Heart left ventricle (tissue), 16 donors: Measurements from ENCODE around the gene ATP1A2. TPM values are rescaled to one million over a fixed set of nuclear protein-coding genes. Genes with fewer than 3 reads are reported as not detected.
A peak's percentile ranks its signal among the peaks of the same experiment; 100 is the strongest.
"Not testable (repeated sequence)": the region's sequence is repeated elsewhere in the genome, so short reads cannot be mapped to it uniquely, and the experiment has no call there.

Experiments
- ATAC-seq, 4 donors: fragments of 200-7000 bp; cut with Tn5 transposase; one replicate each; pipeline ENCODE4 v1.9.1; 2020 to 2022; ENCODE audit warnings: moderate library complexity in 4 of 4, mild to moderate bottlenecking in 3 of 4, moderate number of reproducible peaks in 1 of 4
- DNase-seq, 5 donors: peaks; one replicate each; pipeline ENCODE4 v3.0.0-alpha.2; 2020
- H3K27ac ChIP-seq, 12 donors: fragments of 200-600 bp; sonication (generic) in 4 of 12; one replicate each; pipeline versions ENCODE4 v1.5.0 to v1.8.0; 2016 to 2022; ENCODE audit warnings: mild to moderate bottlenecking in 2 of 12
- H3K27me3 ChIP-seq, 9 donors: fragments of 200-600 bp; sonication (generic) in 2 of 9; one replicate each; pipeline versions ENCODE4 v1.5.1 to v1.8.0; 2016 to 2022; ENCODE audit warnings: mild to moderate bottlenecking in 3 of 9
- H3K36me3 ChIP-seq, 9 donors: fragments of 200-600 bp; sonication (generic) in 2 of 9; one replicate each; pipeline versions ENCODE4 v1.5.0 to v1.8.0; 2018 to 2022; ENCODE audit warnings: mild to moderate bottlenecking in 2 of 9
- H3K4me1 ChIP-seq, 12 donors: fragments of 200-600 bp; sonication (generic) in 4 of 12; one replicate each; pipeline versions ENCODE4 v1.5.0 to v1.8.0; 2016 to 2022; ENCODE audit warnings: mild to moderate bottlenecking in 3 of 12
- H3K4me3 ChIP-seq, 12 donors: fragments of 200-600 bp; sonication (generic) in 4 of 12; one replicate each; pipeline versions ENCODE4 v1.5.0 to v1.8.0; 2017 to 2022; ENCODE audit warnings: mild to moderate bottlenecking in 9 of 12, moderate library complexity in 4 of 12
- H3K9me3 ChIP-seq, 12 donors: fragments of 200-600 bp; sonication (generic) in 4 of 12; one replicate each; pipeline versions ENCODE4 v1.5.0 to v1.8.0; 2016 to 2022; ENCODE audit warnings: mild to moderate bottlenecking in 1 of 12
- POLR2A ChIP-seq, 2 donors: fragments of 450-650 bp; IDR thresholded peaks; one replicate each; pipeline ENCODE4 v1.6.1; 2017; ENCODE audit warnings: antibody characterized with exemption in 2 of 2, mild to moderate bottlenecking in 2 of 2, moderate library complexity in 2 of 2
- WGBS, 4 donors: extraction: QIAGEN DNeasy Blood & Tissue Kit in 2 of 4; methylation state at CpG; one replicate each; pipeline versions ENCODE4 v1.1.5 to v1.1.7; 2013 to 2018; 5-methylcytosine and 5-hydroxymethylcytosine counted together
- intact Hi-C, 10 donors: fragments of 100-400 bp; cut with DNase I; formaldehyde crosslinking; loops; one replicate each; pipeline versions ENCODE4 v1.11.1 to v1.14.2; 2022
- polyA plus RNA-seq, 2 donors: library from polyadenylated mRNA; stranded (reverse); fragments of 200-250 nt; gene quantifications; one replicate each; pipeline ENCODE4 v1.2.3, GENCODE V29; 2013
- total RNA-seq, 9 donors: library from RNA; depleted of rRNA in 2 of 9; stranded (reverse); fragments of >200 nt in 2 of 9; fragmentation: NEBNext Ultra II Directional in 3 of 9; extraction: Animal tissue kit (Norgen Biotek cat#: 25700) in 3 of 9; gene quantifications; one replicate each; pipeline versions ENCODE4 v1.1.0 to v1.2.4, GENCODE V29; 2016 to 2023
- TF ChIP-seq, protein P1 (sequence below), 12 donors: fragments of 200-600 bp; sonication (generic) in 4 of 12; IDR thresholded peaks; one replicate each; pipeline versions ENCODE4 v1.5.0 to v1.8.0; 2018 to 2022; ENCODE audit warnings: antibody characterized with exemption in 12 of 12, mild to moderate bottlenecking in 5 of 12
- donor health status: ischemic (EF 13 %, LVEDD 7.1; RV severe dilation, severe dysfunction).
- donor health status: healthy with polysubstance abuse.
- donor health status: DM: no; HTN: yes; CAD: no.
- donor health status: DM: no; HTN: no; CAD: no.
- donor health status: ischemic (EF 25% LVEDD 6.9; RV normal size, moderate dysfunction).
- donor health status: ischemic (EF 25% LVEDD 5.7; RV mildly dilated, moderate dysfunction).
- donor health status: healthy.
- donor health status: DM: yes; HTN: yes; CAD: no.
- donor health status: ischemic (EF 35%, LVEDD 5.7; RV mildly dilated, moderate dysfunction).
- donor health status: nonischemic (EF 11% LVEDD 7.7; RV severe dilation, severe dysfunction).
- donor health status: DM: yes; HTN: yes; CAD: no.
- donor health status: PGD.
- donor health status: ischemic (EF 29% LVEDD 5.4; RV normal size, mild dysfunction).
- donor health status: nonischemic (EF 23%, LVEDD 6.1; RV moderate dilation, normal function).

The ATP1A2 gene
- total and polyA plus RNA-seq, 11 donors, result 29.5 to 393 (median 255) TPM

- no peak overlapping the region for H3K4me3 ChIP-seq
- DNase-seq (no peak), ATAC-seq (peak in 2 of 4 donors; percentile 4 to 6)
- peaks cover 0 to 76% (median 33%) of the 10 kb centered on the region in 12 donors for H3K4me1 ChIP-seq
- peaks cover 0 to 99% (median 62%) of the 10 kb centered on the region in 9 donors for H3K36me3 ChIP-seq
- H3K27me3 ChIP-seq, result no peaks in the 10 kb centered on the region
- no peak for TF ChIP-seq POLR2A (IDR thresholded peaks at IDR 0.05)
- TF ChIP-seq, protein P1, sequence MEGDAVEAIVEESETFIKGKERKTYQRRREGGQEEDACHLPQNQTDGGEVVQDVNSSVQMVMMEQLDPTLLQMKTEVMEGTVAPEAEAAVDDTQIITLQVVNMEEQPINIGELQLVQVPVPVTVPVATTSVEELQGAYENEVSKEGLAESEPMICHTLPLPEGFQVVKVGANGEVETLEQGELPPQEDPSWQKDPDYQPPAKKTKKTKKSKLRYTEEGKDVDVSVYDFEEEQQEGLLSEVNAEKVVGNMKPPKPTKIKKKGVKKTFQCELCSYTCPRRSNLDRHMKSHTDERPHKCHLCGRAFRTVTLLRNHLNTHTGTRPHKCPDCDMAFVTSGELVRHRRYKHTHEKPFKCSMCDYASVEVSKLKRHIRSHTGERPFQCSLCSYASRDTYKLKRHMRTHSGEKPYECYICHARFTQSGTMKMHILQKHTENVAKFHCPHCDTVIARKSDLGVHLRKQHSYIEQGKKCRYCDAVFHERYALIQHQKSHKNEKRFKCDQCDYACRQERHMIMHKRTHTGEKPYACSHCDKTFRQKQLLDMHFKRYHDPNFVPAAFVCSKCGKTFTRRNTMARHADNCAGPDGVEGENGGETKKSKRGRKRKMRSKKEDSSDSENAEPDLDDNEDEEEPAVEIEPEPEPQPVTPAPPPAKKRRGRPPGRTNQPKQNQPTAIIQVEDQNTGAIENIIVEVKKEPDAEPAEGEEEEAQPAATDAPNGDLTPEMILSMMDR (IDR thresholded peaks at IDR 0.05), result no peak
- intact Hi-C loops, result no loop called here
- WGBS, 4 donors, result 75 to 93% (median 83%) methylated on average over 1 of the region's 1 CpG
- peak overlapping the region in 10 of 12 donors; percentile 27 to 87 (median 70) for H3K27ac ChIP-seq
- no peaks in the 10 kb centered on the region for H3K9me3 ChIP-seq
These were observed 10.2 kb downstream of the ATP1A2 start for GRCh38 chr1:160125746-160126145.

GRCh38 chr1:160126342-160126741, 10.8 kb downstream of the ATP1A2 start:
- DNase-seq, H3K27me3 ChIP-seq, ATAC-seq, H3K4me3 ChIP-seq, intact Hi-C loops, H3K9me3 ChIP-seq: not testable (repeated sequence)
- Histone ChIP-seq H3K36me3 (peaks cover 0 to 100% (median 58%) of the 10 kb centered on the region in 9 donors), H3K27ac (peak overlapping the region in 5 of 12 donors; percentile 62 to 87 (median 83)), H3K4me1 (peaks cover 0 to 78% (median 35%) of the 10 kb centered on the region in 12 donors)
- 69 to 79% (median 71%) methylated on average over 4 of the region's 4 CpGs for WGBS, 4 donors

GRCh38 chr1:160127381-160127780, 11.8 kb downstream of the ATP1A2 start:
- H3K4me1 ChIP-seq, result peaks cover 0 to 84% (median 37%) of the 10 kb centered on the region in 12 donors
- DNase-seq, result no peak

DNA sequence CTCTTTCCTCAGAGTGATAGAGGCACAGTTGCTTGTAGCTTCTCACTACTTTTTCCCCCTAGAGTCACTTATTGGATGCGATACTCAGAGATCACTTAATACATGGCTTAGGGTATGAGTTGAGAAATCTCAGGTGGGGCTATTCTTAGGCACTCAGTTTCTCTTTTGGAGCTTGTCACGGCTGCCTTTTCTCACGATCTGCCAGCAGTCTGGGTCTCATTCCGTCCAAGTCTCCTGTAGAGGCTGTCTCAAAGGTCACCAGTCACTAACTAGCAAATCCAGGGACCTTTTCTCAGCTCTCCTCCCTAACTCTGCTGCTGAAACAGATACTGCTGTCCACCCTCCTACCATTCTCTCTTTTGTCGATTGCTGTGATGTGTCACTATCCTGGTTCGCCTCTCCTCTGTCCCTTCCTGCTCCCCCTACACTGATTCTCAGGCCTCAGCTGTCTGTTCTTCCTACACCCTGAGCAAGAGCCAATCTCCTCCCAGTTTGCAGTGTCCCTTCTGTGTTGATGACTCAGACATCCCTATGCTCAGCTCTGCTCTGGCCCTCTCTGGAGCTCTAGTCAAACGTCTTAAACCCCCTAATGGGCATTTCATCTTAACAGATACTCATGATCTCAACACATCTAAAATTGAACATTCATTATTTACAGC, 12.4 kb downstream of the ATP1A2 start:
- TF ChIP-seq POLR2A (IDR thresholded peaks at IDR 0.05), result no peak
- TF ChIP-seq, protein P1 (IDR thresholded peaks at IDR 0.05), result no peak
- Histone ChIP-seq H3K9me3 (no peaks in the 10 kb centered on the region), H3K27me3 (no peaks in the 10 kb centered on the region), H3K4me1 (peaks cover 0 to 84% (median 37%) of the 10 kb centered on the region in 12 donors), H3K36me3 (peaks cover 0 to 90% (median 54%) of the 10 kb centered on the region in 9 donors), H3K4me3 (no peak overlapping the region), H3K27ac (peak overlapping the region; percentile 11 to 95 (median 81))
- peak in 1 of 5 donors; percentile 65 for DNase-seq
- intact Hi-C loops, result no loop called here
- peak in 3 of 4 donors; percentile 21 to 71 (median 71) for ATAC-seq
- 36 to 60% (median 37%) methylated on average over 7 of the region's 7 CpGs for WGBS, 4 donors

More at GRCh38 chr1:160127381-160127780, 11.8 kb downstream of the ATP1A2 start:
- WGBS, 4 donors, result 90 to 97% (median 93%) methylated on average over 9 of the region's 9 CpGs
- H3K27me3 ChIP-seq, result no peaks in the 10 kb centered on the region
- H3K9me3 ChIP-seq, result no peaks in the 10 kb centered on the region
- no peak for ATAC-seq
- H3K27ac ChIP-seq, result peak overlapping the region; percentile 11 to 95 (median 81)
- no peak for TF ChIP-seq POLR2A (IDR thresholded peaks at IDR 0.05)
- TF ChIP-seq, protein P1 (IDR thresholded peaks at IDR 0.05), result no peak
- H3K36me3 ChIP-seq, result peaks cover 0 to 91% (median 53%) of the 10 kb centered on the region in 9 donors
- no peak overlapping the region for H3K4me3 ChIP-seq
- intact Hi-C loops, result no loop called here
